HG02610 (cell line): ENCODE data around the gene SH3YL1.

ENCODE experiments used
- ATAC-seq: cut with Tn5 transposase; IDR thresholded peaks from one replicate; pipeline ENCODE4 v1.9.1; 2021; ENCODE audit warnings: mild to moderate bottlenecking, moderate library complexity; ENCODE audit not compliant: unreplicated experiment

SH3YL1 gene

DNA sequence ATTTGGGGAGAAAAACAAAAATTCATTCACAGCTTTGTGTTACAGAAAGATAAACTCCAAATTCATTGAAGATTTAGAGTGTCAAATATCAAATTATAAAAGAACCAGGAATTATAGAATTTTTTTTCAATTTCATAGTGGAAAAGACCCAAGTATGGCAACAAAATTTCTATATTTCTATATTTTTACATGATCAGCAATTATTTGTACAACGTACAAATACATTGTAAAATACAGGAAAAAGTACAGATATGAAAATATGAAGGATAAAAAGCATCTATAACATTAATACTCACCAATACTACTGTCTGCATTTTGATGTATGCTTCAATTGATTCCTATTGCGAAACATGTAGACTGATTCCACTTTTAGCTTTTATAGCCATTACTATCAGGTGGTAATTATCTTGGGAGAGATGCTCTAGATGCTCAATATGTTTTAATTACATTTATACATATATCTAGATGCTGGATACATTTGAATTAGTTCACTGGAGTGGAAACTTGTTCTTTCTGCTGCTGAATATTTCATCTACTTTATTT lies 4.0 kb downstream of the SH3YL1 start:
- no peak for ATAC-seq

DNA sequence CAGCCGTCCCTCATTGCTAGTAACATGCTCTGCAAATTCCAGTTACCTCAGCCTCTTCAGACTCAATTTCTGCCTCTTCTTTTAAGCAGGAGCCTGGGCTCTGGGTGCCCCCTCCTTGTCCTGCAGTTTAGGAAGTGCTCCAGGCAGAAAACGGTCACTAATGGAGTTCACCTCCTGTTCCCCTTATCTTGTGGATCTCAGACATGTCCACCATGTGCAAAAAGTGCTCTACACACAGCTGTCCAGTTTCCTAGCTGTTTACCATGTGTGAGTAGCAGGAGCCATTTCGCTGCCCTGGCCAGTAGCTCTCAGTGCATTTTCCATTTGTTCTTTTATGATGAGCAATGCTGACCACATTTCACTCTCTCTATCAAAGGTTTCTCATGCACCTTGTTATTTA lies 4.9 kb downstream of the SH3YL1 start:
- no peak for ATAC-seq

DNA sequence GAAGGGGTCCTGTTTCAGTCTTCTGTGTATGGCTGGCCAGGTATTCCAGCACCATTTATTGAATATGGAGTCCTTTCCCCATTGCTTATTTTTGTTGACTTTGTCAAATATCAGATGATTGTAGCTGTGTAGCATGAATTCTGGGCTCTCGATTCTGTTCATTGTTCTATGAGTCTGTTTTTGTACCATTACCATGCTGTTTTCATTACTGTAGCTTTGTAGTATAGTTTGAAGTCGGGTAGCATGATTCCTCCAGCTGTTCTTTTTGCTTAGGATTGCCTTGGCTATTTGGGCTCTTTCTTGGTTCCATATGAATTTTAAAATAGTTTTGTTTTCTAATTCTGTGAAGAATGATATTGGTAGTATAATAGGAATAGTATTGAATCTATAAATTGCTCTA lies 6.0 kb downstream of the SH3YL1 start:
- no peak for ATAC-seq

DNA sequence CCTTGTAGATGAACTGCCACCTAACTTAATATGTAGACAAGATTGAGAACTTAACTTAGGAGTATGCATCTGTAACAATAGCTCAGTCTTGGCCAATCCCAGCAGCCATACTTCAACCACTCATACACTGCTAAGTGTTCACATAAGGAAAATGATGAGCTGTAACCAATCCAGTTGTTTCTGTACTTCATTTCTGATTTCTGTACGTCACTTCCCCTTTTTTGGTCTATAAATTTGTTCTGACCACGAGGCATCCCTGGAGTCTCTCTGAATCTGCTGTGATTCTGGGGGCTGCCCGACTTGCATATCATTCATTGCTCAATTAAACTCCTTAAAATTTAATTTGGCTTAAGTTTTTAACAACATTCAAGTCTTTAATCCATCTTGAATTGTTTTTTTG lies 6.4 kb downstream of the SH3YL1 start:
- ATAC-seq = no peak

DNA sequence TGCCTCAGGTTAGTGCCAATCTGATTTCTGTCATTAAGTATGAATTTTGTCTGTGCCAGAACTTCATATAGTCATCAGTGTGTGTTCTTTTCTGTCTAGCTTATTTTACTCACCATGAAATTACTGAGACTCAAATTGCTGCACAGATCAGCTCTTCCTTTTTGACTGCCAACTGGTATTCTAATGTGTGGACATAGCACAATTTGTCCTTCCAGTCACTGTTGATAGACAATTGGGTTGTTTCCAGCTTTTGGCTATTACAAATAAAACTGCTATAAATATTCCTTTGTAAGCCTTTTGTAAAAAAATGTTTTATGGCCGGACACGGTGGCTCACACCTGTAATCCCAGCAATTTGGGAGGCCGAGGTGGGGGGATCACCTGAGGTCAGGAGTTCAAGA lies 7.7 kb downstream of the SH3YL1 start:
- ATAC-seq = no peak

DNA sequence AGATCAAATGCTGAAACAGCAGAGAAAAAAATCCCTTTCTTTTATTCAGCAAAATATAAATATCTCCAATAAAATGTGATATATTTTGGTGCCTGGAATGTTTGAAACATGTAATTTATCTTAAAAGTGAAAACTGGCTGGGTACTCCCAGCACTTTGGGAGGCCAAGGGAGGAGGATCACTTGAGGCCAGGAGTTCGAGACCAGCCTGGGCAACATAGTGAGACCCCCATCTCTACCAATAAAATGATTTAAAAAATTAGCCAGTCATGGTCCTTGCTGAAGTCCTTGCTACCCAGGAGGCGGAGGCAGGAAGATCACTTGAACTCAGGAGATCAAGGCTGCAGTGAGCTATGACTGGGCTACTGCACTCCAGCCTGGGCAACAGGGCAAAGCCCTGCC lies 8.6 kb downstream of the SH3YL1 start:
- ATAC-seq = no peak

DNA sequence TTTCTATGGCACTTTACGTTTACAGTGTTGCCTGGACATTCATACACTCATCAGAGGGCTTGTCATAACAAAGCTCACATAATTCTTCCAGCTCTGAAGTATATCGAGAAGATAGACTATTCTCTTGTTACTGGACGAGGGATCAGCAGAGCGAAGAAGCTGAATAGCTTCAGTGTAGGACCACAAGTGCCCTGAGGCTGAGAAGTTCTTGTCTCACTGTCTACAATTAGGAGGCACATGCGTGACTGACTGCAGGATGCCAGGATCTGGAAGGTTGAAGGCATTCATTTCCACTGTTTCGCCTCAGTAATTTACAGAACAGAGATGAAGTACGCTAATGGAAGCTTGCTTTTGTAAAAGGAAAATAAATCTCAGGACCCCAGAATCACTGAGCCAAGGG lies 9.6 kb downstream of the SH3YL1 start:
- ATAC-seq = no peak

DNA sequence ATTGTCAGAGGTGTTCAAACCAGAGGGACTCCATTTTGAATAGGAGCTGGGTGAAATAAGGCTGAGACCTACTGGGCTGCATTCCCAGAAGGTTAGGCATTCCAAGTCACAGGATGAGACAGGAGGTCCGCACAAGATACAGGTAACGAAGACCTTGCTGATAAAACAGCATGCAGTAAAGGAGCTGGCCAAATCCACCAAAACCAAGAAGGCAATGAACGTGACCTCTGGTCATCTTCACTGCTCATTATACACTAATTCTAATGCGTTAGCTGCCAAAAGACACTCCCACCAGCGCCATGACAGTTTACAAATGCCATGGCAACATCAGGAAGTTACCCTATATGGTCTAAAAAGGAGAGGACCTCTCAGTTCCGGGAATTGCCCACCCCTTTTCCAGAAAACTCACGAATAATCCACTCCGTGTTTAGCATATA lies 10.6 kb downstream of the SH3YL1 start:
- no peak for ATAC-seq

DNA sequence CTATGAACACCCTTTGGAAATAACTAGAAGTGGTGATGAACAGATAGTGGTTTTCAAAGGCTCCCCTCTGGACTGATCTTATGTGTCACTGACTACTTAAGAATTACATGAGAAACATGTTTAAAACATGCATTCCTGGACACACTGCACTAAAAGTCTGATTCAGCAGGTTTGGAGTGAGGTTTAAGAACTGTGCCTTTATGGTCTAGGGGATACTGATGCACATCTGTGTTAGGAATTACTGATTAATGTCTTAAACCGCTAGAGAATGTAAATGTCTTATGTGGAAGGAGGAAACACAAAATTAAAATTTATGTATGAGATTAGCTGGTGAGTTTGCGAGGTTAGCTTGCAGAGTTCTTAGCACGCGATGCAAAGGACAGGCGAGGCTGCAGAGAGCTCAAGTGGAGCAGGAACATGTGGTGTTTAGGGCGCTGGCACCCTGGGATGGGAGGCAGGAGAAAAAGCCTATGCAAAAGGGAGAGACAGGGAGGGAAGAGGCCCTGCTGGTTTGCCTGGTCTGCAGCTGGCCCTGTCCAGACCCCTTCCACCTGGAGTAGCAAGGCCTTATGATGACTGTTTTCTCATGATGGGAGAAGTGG lies 11.7 kb downstream of the SH3YL1 start:
- ATAC-seq = no peak

DNA sequence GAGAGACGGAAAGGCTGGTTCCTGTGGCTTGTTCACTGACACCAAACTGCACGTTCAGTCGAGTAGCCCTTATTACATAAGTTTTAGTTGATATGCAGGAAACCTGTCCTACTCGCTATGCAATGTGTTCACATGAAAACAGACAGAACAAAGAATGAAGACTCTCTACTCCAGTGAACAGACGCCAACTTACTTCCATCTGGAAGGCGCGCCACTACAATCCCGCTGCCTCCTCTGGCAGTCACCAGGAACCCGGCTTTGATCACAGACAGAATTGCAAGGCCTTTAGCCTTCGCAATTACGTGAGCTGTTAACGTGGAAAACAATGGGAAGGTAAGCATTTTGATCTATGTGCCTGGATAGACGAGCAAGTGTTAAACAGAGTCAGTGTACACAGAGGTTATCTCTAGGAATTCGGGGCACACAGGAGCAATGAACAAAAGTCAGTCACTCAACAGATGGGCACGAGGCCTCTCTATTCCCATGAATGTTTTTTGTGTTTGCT lies 14.2 kb downstream of the SH3YL1 start:
- ATAC-seq = no peak

DNA sequence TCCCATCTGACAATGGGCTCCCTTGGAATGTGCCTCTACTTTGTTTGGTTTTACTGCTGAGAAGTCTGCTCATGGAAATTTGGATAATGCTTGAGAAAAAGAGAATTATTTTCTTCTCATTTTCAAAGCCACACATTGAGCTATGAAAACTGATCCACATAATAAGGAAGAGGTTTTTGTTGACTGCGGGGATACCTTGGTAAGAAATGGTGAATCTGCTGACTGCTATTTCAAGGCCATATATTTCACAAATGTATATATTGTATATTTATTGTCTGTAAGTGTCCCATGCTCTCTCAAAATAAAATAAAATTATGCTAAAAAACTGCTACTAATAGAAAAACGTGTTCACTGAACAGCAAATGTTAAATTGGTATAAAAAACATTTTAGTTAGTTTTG lies 15.1 kb downstream of the SH3YL1 start:
- ATAC-seq = no peak

DNA sequence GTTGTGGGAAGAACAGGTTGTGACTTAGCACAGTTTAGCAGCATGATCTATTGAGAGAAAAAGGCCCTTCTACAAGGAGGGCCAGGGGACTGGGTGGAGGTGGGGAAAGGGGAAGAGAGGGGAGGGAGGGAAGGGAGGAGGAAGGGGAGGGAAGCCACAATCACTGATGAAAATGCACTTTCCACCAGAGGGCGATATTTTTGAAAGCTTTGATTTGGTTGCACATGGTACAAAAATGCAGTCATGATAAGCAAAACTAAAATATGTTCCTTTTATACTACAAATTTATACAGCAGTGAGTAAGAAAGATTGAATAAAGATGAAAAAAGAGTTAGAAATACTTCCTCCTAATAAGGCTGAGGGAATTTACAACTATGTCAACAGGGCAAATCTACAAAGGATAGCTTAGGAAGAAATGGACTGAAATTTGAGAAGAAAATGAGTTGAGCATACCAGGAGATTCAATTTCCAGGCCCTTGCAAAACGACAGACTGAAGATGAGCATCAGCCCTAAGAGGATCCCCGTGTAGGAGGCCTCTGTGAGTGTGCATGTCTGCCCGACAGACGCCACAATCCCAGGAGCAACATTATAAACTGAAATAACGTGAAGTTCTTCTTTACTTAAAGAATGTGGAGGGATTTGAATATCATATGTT lies 17.2 kb downstream of the SH3YL1 start:
- no peak for ATAC-seq

DNA sequence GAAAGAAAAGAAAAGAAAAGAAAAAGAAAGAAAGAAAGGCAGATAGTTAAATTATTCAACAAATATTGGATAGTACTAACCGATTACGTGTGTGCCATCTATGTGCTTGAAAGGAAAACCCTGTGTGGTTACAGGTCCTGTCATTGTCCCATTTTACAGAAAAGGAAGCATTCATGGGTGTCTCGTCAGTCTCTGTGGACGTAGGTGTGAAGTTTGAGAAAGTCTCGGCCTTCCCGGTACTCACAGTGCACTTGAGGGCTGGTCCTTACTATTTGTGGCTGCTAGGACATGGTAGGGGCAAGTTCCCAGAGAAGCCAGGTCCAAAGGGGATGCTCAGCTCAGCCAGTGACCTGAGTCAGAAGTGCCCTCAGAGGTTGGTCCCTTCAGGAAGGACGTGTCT lies 19.3 kb downstream of the SH3YL1 start:
- ATAC-seq = no peak

DNA sequence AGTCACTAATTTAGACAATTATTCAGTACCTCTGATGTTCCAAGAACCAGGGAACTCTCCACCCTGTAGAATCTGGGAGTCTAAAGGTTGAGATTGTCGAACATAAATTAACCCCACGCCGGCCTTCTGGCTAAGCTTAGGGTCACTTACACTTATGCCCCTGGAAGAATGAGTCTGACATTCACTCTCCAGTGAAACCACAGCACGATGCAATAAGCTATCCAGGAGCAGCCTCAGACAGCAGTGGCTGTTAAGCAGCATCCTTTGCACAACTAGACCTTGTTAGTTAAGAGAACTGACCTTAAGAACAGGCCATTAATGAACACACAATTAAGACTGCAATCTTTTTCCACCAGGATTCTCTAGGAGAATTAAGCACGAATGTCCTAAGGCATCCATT lies 25.0 kb downstream of the SH3YL1 start:
- no peak for ATAC-seq

DNA sequence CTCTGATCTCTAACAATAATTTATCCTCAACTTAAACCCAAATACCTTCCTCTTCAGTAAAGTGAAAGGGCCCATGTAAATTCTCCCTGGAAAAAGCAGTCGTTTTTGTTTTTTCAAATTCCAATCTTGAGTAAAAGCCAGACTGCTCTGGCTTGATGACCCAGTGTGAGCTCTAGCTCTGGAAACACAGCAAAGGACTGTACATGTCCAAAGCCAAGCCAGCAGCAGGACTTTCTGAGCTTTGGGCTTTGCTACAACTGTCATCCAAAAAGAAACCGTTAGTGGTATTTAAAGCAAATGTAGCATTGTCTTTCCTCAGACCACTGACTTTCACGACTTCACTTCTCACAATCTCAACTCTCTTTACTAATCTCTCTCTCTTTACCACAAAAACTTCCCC lies 25.4 kb downstream of the SH3YL1 start:
- ATAC-seq = no peak

DNA sequence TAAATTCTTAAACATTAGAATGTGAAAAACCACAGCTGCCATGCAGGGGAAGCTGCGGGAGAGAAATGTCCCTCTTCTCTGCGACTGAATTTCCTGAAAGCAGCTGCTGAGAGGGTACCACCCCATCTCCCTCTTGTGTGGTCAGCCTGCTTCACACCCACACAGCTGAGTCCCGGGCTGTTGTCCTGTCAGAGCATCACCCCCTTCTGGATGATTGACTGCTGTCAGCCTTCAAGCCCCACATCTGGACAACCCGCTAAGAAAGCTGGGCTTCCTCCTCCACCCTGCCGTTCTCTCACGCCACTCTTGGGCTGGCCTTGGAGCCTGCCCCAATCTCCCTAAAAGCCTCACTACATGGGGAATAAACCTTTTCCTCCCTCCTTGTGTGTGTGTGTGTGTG lies 26.0 kb downstream of the SH3YL1 start:
- no peak for ATAC-seq

DNA sequence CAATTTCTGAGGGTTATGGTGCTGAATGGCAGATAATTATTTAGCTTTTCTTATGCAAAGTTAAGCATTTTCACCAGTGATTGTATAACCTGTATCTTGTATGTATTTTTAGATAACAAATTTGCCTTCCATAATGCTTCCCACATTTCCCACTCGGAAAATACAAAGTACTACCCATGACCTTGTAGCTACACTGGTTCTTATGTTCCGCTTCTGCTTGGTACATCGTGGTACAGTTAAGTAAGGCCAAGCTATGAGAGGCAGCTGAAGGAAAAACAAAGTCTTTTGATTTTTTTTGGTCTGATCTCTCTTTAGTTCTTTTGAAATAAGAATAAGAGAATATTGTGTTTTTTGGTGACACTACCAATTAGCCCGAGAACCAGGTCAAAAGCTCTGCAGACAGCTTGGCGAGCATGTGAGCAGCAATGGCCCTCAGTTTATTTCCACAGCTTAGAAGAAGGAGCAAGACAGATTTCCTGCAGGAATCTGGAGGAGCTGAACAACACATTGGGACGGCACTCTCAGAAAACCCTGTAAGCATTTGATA lies 26.8 kb downstream of the SH3YL1 start:
- ATAC-seq = no peak

DNA sequence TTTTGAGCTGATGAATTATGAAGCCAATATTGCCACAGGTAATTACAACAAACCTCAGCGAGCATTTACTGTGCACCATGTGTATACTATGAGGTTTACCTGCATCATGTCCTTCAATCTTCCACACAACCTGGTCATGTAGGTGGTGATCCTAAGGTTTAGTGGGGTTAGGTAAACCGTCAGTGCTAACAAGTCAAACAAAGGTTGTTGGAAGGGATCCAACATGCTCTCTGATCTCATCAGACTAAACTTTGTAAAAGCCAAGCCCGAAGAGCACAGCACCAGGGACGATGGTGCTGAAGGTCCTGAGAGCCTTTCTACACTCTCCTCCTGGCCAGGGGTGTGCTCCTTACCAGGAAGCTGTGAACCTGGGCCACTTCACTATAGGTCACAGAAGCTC lies 29.4 kb downstream of the SH3YL1 start:
- no peak for ATAC-seq

DNA sequence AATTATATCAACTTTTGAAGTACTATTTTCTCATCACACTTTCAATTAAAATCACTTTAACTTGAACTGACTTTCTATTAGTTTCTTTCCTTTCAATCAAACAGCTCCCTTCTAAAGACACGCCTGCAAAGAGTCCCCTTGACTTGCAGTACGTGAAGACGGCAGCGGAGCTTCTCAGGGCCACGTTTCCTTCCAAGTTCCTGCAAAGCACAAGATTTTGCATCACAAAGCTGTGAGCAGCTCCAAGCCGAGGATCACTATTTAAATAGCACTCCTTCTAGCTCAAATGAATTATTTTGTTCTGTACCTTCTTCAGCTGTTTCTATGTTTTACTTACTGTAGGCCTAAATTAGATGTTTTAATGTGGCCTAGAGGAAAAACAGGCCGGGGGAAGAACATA lies 30.8 kb downstream of the SH3YL1 start:
- no peak for ATAC-seq

DNA sequence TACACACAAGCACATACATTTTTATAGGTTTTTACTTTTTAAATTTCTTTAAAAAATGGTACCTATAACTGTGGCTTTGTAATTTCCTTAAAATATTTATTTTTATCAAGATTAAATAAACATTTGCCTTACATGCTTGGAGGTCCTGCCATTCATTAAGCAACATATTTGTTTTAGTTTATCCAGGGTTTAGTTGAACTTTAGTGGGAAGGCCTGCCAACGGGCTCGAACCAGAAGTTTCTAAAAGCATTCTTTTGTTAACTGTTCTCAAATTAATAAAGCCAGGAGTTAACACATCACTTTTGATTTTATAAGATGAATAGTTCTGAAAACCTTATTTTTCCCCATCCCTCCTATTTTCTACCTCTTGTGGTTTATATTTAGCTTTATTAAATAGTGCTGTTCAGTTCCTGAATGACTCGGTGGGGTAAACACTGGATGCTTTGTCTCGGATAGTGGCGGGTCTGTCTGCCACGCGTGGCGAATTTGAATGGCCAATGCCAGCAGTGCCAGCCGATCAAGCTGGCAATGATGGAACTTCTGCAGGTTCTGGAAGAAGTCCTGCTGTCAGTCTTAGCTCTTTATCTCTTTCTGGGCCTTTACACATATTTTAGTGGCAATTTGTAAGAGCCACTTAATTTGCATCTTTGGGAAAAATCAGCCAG lies 32.2 kb downstream of the SH3YL1 start:
- ATAC-seq = no peak

DNA sequence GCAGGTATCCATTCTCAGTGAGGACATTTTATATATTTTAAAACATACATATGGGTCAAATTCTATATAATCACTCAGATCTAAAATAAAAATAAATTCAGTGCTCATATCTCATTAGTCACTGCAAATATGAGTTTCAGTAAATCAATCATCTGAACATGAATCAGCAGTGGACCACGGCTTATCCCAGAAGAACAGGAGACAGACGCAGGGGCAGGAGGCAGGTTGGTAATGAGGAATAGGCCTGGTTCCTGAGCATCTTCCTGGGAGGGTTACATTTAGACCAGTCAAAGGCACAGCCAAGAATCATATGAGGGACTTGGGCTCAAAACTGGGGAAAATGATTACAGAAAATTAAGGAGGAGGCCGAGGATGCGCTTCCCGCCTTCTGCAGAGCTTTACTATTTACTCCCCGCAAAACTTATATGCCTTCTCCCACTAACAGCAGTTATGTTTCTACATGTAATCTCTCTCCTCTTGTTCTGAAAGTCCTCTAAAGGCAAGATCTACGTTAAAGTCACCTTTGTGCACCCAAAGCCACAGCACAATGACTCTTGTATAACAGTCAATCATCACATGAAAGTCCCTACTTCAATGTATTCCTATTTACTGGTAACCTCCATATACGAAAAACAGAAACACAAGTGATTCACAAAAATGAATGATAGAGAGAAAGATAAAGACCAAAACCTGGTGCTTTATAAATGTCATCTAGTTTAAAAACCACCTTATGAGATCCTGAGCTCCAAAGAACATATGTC lies 35.1 kb downstream of the SH3YL1 start:
- ATAC-seq = no peak
